ENCODE data around the gene S1PR3. TPM values are rescaled to one million over a fixed set of nuclear protein-coding genes. Genes with fewer than 3 reads are reported as not detected.

S1PR3 gene
- polyA plus RNA-seq, 3 donors = 55.3 to 59.8 (median 59.2) TPM

DNA sequence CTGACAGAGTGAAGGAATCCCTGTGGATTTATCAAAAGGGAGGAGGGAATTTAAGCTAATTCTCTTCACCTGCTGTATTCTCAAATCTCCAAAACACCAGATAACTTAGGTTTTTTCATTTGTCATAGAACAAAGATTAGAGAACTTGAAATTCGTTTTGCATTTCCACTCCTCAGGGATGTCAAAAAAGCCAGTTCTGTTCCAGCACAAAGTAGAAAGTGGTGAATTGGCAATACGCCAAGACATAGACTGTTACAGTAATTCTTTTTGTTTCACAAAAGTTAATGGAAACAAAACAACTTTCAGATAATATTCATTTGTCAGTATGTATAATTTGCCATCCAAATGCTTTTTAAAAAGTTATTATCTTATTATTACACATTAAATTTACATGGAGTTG, 15.0 kb downstream of the S1PR3 start:
- DNase-seq (ENCODE audit: low read depth in 3 of 3, low spot score in 2 of 3) = no peak

DNA sequence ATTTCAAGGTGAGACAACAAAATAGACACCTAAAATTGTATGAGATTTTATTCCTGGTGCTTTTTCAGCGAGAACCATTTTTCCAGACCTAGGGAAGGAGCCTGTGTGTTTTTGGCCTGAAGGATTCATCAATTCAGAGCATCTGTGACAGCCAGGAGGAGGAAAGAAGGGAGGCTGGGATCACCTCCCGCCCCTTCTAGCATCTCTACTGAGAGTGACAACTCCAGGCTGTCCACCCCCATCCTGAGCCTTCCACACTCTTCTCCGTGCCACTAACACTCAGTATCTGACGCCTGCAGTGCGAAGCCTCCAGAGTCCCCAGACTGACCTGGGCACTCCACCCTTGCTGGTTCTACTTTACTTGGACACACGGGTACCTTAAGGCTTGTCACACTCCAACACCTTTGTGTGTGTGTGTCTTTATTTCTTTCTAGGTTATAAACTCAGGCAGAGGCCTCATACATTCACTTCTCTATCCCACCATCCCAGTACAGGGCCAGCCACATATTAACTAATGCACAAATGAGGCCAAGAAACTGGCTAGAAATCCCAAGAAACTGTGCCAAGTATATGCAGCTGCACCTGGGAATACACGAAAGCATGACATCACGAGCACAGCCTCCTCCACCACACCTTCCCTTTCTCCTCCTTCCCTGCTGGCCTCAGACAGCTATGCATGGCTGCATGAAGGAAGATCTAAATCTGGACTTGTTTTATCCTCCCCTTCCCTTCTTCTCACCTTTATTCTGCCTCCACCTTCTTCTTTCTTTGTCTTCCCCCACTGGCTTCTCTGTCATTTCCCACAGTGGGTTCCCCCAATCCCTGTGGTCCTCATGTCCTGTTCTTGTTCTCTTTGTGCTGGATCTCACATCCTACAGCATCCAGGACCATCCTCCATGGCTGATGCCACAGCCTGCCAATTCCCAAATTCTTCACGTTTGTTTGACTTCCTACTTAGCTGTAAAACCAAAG, 16.0 kb downstream of the S1PR3 start:
- no peak for DNase-seq (ENCODE audit: low read depth in 3 of 3, low spot score in 2 of 3)

DNA sequence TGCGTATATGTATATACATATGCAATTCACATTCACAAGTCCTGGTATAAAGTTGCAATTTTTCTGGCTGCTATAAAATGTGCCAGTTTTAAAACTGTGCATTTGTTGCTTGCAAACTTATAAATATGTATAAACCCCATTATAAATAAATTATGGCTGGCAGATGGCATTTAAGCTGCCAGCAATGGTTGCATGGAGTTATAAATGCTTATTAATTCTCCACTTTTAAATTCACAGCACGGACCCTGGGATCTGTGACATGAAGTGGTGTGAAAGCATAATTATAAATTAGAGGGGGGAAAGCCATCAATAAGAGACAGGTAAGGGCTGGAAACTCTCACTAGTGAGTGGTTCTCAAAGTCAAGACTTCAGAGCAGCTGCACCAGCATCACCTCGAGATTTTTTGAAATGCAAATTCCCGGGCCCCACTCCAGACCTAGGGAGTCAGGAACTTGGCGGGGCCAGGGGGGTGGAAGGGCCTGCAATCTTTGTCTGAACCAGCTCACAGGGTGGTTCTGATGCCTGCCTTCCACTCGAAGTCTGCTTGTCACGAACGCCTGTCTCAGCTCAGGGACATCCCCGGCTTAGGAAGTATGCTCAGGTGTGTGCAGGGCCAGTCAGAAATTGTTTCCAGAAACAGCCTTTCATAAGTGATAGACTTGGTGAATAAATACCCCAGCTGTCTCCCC, 16.9 kb downstream of the S1PR3 start:
- DNase-seq (ENCODE audit: low read depth in 3 of 3, low spot score in 2 of 3) = no peak

DNA sequence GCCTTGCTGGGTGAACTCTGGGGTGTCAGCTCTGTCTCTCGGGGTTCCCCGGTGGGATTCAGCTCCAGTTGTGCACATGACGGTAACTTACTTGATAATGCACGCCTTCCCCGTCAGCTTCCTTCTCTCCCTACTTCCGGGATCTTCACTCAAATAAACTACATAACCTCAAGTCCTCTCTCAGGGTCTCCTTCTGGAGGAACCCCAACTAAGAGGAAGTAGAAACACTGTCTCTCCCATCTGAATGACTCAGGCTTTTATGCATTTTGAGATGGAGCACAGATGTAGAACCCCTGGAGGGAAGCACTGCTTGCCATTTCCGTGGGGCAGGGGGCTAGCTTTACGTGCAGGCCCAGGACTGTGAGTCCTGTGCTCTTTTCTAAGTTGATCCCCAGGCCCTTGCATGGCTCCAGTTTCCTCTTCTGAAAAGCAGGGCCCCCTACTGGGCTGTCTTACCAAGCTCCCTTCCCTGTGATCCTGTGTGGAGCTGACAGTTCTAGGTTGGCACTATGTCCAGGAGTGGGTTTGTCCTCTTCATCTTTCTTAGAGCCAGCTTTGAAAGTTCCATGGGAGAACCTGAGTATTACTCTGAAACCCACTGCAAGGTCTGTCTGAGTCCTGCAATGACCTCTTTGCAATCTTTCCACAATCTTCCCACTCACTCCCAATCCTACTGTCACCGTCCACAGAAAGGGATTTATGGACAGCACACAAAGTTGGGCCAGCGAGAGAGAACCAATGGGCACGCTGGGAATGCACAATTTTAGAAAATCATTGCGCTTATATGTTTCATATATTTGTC, 17.7 kb downstream of the S1PR3 start:
- no peak for DNase-seq (ENCODE audit: low read depth in 3 of 3, low spot score in 2 of 3)

DNA sequence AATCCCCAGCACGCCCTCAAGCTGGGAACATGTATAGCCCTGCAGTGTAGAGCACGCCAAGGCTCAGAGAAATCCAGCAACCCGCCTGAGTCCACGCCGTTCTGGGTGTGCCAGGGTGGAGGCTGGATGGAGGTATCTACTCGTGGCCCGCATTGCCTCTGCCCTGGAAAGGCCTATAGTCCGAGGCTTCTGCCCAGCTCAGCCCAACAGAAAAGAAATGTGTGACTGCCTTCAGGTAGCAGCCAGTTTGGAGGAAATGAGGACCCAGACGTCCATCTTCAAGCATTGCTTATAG, 18.2 kb downstream of the S1PR3 start:
- no peak for DNase-seq (ENCODE audit: low read depth in 3 of 3, low spot score in 2 of 3)

DNA sequence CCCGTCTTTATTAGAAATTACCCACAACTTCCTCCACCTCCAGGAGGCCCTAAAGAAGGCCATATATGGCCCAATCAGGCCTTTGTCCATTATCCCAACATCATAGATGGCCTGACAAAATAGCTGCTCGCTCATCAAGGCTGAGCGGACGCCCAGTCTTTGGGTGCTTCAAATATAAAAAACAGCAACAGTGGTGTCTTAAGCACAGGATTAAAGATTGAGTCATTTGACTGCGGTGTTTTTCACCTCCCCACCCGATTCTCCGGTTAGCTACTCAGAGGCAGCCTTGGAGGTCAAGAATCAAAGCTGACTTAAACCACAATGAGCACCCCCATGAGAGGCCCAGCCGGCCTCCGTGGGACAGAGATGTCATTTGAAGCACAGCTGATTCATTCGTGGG, 18.8 kb downstream of the S1PR3 start:
- no peak for DNase-seq (ENCODE audit: low read depth in 3 of 3, low spot score in 2 of 3)

DNA sequence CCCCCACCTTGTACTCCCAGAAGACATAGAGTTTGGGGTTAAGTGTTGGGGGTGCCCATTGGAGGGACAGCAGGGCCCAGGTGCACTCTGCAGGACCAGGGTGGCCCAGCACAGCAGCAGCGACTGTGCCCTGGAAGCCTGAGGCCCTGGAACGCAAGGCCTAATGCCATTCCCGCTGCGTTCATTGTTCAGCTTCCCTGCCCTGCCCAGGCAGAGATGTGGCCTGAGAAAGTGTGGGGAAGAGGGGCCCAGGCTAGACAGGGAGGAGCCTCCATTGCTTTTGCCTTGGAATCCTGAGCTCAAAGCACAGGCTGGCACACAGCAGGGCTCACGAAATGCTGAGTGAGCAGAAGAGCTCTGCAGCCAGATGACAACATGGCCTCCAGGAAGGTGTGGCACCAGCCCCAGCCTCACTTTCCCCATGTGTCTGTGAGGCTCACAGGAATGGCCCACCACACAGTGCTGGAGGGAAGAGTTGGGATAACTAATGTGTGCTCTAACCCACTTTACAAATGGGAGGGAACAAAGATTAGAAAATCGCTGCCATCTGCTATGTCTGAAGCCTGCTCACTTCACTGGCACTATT, 19.4 kb downstream of the S1PR3 start:
- DNase-seq (ENCODE audit: low read depth in 3 of 3, low spot score in 2 of 3) = no peak

DNA sequence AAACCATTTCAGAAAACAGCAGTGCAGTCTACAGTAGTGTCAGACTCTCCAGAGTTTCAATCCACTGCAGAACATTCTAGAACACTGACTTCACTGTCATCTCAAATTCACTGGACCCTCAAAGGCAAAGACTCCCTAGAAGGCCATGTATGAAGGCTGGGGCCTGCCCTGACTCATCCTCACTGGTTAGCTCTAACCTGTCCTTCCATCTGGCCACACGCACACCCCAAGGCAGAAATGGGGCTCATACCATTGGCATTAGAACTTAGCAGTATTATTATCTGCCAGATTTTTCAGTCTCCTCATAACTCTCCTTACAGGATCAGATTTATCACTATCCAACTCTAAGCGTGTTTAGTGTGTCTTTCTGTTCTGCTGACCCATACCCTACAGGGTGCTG, 20.4 kb downstream of the S1PR3 start:
- no peak for DNase-seq (ENCODE audit: low read depth in 3 of 3, low spot score in 2 of 3)

DNA sequence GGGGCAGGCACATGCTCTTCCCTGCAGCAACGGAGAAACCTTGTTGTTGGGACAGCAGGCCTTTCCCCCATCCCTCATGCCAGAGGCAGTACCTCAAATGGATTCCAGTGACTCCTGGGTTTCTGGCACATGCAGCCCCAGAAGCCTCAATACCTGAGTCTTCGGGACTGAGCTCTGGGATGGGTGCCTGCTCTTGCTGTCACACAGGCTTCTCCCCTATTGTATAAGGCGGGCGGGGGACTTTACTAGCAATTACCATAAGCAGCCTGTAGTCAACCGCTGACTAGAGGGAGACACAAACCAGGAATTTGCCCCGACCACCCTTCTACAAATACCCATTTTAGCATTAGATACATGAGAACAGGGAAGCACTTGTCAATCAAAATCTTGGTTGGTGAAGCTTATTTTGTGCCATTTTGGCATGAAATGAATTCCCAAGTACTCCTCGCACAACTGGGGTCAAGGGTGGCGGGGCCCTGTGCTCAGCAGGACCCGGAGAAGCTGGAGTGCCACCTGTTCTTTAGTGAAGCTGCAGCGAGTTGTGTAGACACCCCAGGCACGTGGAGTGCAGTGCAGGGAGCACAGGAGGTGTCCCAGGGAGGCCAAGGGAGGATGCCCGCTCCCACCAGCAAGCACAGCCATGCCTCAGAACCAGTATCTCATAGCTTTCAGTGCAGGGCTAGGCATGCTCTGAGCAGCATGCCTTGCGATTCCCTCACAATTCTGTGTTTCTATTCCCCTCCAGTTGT, 21.2 kb downstream of the S1PR3 start:
- DNase-seq (ENCODE audit: low read depth in 3 of 3, low spot score in 2 of 3) = no peak

DNA sequence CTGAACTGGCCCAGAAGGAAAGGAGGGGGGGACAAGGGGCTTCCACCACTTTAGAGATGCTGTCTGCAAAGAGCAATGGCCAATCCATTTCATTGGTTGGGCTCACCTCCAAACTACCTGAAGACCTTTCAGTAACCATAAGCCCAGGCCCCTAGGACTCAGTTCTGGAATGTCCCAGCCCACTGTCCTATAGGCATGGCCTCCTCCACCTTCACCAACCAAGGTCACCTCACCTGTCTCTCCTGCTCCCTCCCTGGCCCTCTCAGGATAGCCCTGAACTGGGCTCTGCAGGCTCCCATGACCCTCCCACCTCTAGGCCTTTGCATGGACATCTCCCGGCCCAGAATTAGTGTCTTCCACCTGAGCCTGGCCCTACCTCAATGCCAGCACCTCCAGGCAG, 22.4 kb downstream of the S1PR3 start:
- no peak for DNase-seq (ENCODE audit: low read depth in 3 of 3, low spot score in 2 of 3)

DNA sequence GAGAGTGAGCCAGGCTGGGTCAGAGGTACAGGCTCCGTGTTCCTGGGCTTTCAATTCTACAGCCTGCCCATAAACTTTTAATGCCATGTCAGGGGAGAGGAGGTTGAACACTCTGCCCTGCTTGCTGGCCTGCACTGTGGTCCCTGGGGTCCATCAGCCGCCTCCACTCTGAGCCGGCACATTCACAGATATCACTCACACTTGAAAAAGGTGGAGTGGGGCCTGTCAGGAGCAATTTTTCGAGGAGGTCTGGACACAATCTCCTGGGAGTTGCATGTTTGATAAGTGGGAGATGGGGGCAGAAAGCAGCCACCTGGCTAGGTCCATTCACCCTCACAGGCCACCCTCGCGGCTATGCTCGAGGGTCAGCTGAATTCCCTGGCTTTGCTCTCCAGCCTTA, 22.9 kb downstream of the S1PR3 start:
- DNase-seq (ENCODE audit: low read depth in 3 of 3, low spot score in 2 of 3) = no peak

DNA sequence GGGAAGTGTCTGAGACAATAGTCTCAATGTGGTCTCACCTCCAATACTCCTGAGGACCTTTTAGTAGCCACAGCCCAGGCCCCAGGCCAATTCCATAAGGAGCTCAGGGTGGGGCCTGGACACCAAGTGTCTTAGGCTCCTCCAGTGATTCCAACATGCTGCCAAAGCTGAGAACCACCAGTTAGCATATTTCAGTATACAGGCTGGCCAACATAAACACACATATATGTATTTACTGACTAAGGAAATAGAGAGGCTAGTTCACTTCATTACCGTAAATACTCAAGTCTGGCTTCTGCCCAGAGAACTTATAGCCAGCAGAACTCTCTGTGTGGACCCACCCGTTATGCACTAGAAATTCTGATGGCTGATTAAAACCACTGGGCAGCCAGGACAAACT, 24.1 kb downstream of the S1PR3 start:
- DNase-seq (ENCODE audit: low read depth in 3 of 3, low spot score in 2 of 3) = no peak

DNA sequence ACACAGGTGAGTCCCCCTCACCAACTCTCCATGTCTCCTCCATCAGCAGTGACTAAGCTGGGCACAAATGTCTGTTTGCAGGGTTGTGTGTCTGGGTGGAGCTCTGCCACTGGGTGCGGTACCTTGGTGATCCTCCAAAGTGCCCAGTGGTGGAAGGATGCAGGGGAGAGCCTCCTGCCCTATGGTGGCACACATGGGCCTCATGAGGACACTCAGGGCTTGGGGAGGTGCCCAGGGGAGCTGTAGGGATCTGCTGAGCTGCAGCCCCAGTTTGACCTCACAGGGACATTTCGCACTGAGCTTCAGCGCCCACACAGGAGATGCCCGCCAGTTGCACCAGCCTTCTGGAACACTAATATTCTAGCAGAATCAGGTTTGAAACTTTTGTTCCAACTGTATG, 29.5 kb downstream of the S1PR3 start:
- no peak for DNase-seq (ENCODE audit: low read depth in 3 of 3, low spot score in 2 of 3)

DNA sequence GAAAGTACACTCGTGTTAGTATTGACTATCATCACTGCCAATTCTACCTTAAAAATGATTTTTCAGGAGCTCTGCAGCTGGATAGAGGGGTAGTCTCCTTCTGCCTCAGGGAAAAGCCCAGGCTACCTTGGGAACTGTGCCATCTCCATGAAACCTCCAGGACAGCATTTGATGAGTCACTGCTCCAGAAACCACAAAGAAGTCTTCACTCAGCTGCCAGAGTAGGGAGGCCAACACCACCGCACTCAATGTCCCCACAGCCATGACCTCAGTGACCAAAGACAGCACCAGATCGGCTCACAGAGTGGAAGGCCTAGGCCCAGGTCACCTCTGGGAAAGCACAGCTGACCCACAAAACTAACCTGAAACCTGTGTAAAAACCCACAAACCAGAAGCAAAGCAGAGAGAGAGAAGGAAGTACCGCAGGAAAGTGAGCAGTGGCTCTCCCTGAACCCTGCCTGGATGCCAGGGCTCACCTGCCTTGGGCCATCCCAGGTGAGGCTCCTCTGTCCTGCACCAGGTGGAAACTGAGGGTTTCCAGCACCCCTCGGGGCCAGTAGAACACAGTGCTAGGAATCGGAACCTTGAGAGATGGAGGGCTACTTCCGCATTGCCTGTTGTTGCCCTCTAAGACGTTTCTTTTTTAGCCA, 30.0 kb downstream of the S1PR3 start:
- DNase-seq (ENCODE audit: low read depth in 3 of 3, low spot score in 2 of 3) = no peak

DNA sequence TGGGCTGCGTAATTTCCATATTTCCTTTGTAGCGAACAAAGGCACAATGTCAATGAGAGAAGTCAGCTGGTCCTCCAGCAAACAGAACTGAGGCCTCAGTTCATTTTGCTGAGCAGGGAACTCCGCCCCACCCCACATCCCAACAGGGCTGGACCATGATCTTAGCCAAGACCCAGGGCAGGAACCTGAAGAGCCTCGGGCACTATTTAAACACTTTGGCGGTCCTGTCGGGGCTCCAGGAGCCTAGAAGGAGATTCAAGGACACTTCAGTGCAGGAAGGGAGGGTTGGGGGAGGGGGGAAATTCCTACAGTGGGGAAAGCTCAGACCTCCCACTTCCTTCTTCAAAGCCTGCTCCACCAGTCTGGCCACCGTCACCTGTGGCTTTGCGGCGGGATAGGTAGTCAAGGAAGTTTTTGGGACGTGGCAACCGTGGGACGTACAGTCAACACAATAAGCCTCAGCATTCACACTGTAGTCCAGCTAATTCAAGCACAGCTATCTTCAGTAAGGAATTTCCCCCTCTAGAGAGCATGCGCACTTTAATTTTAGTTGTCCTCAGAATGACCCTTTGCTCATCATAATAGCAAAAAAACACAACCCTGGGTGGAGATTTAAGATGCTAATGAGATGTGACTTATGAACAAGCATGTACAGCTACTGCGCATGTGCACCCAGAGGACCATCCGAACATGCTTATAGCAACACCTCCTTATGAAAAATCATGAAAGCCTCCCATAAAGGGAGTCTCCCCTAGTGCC, 30.9 kb downstream of the S1PR3 start:
- DNase-seq (ENCODE audit: low read depth in 3 of 3, low spot score in 2 of 3) = no peak

DNA sequence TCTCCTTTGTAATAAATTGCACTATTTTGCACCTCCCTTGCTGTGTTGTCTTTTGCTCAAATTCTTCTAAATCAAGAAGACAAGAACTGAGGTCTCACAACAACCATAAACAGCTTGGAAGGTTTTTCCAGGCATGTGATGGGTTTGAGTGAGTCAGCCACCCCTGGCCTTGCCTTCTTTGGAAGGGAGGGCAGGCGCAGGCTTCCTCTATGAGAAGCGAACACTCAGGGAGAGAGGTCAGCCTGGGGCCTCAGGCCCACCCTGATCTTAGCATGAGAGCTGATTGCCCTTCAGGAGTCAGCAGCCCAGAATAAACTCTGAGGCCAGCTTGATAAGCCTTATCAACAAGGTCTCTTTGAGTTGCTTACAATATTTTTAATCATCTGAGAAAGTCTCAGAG, 31.6 kb downstream of the S1PR3 start:
- DNase-seq (ENCODE audit: low read depth in 3 of 3, low spot score in 2 of 3) = no peak

DNA sequence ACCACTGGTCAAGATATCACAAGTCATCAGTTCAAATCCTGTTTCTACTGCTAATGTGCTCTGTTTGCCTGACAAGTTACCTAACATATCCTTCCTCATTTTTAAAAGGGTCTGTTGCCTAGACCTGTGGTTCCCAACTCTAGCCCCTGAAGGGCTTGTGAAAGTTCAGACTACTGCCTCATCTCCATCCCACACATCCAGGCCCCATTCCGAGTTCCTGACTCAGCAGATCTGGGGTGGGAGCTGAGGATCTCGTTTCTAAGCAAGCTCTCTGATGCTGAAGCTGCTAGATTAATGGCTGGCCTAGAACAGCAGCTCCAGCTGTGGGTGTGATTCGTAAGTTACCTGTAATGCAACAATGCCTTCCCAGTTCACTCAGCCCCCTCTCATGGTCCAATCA, 32.5 kb downstream of the S1PR3 start:
- DNase-seq (ENCODE audit: low read depth in 3 of 3, low spot score in 2 of 3) = no peak

DNA sequence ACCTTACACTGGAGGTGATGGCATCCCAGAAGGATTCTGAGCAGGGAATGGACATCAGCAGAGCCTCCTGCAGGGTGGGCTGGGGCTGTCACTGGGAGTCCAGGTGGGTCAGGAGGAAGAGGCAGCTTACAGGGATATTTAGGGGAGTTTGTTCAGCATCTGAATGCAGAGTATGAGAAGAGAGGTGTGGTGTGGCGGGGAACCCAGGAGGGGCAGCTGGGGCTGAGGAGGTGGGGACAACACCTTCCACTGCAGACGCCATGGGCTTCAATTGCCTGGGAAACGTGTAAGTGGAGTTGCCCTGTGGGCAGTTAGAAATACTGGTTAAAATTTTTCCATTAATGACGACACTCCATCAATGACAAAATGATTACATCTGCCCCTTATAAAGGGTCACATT, 33.5 kb downstream of the S1PR3 start:
- no peak for DNase-seq (ENCODE audit: low read depth in 3 of 3, low spot score in 2 of 3)

DNA sequence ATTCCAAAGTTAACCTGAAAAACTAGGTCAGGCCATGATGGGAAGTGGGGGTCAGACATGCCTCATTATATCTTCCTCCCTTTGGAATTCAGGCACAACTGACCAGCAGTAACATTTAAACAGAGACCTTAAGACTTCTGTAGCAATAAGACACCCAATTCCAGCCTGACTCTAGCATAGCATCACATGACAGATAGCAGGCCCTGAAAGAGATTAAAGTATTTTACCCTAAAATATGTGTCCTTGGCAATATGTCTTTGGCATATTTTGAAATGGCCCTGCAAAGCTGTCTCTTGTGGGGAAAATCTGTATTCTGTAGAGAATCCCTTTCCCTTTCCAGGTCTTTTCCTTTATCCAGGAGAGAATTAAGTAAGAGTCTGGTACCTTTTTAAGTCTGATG, 34.3 kb downstream of the S1PR3 start:
- DNase-seq (ENCODE audit: low read depth in 3 of 3, low spot score in 2 of 3) = no peak
